Keratinocyte (primary cell): ENCODE measurements around the gene DACT1. TPM values are rescaled to one million over a fixed set of nuclear protein-coding genes. Genes with fewer than 3 reads are reported as not detected.

Source experiments
- DNase-seq: peaks from one replicate; pipeline ENCODE4 v3.0.0-alpha.2; 2011; ENCODE audit warnings: low read depth, missing footprints, low spot score
- FAIRE-seq: peaks from 2 replicates; lab custom pipeline; 2011; peaks lifted over from hg19 to GRCh38; lab: Jason Lieb, UNC
- H2AFZ ChIP-seq: 2 replicates; pipeline ENCODE4 v1.6.0; 2012; ENCODE audit warnings: low read length, control low read depth, inconsistent platforms; ENCODE audit not compliant: control insufficient read depth
- H3K27ac ChIP-seq: 2 replicates; pipeline ENCODE4 v1.5.1; 2011; ENCODE audit warnings: low read length; ENCODE audit not compliant: control insufficient read depth, insufficient read depth
- H3K27me3 ChIP-seq: 3 replicates; pipeline ENCODE4 v1.6.0; 2011; ENCODE audit warnings: low read length; ENCODE audit not compliant: control insufficient read depth, insufficient read depth; ENCODE audit errors: extremely low read depth
- H3K36me3 ChIP-seq, 2 experiments: 2 replicates in 1 of 2; 3 replicates in 1 of 2; pipeline ENCODE4 v1.5.1; 2011; ENCODE audit warnings: low read length in 2 of 2, mild to moderate bottlenecking in 1 of 2; ENCODE audit not compliant: control insufficient read depth in 2 of 2, insufficient read depth in 2 of 2; ENCODE audit errors: extremely low read depth in 1 of 2
- H3K4me1 ChIP-seq: 3 replicates; pipeline ENCODE4 v1.5.1; 2011; ENCODE audit warnings: low read length; ENCODE audit not compliant: control insufficient read depth, insufficient read depth; ENCODE audit errors: extremely low read depth
- H3K4me2 ChIP-seq: 3 replicates; pipeline ENCODE4 v1.6.0; 2011; ENCODE audit warnings: low read depth, low read length; ENCODE audit not compliant: control insufficient read depth, insufficient read depth; ENCODE audit errors: extremely low read depth
- H3K4me3 ChIP-seq, 3 experiments: fragments of 200-600 bp in 1 of 3; sonication (generic) in 1 of 3; 2 replicates in 2 of 3; 3 replicates in 1 of 3; pipeline ENCODE4 v1.5.1; 2011 to 2016; ENCODE audit warnings: low read length in 3 of 3, mild to moderate bottlenecking in 3 of 3, control low read depth in 2 of 3, inconsistent platforms in 1 of 3, low read depth in 1 of 3, mixed read lengths in 1 of 3, mixed run types in 1 of 3, moderate library complexity in 1 of 3; ENCODE audit not compliant: control insufficient read depth in 2 of 3, insufficient read depth in 2 of 3; ENCODE audit errors: extremely low read depth in 1 of 3
- H3K79me2 ChIP-seq: 2 replicates; pipeline ENCODE4 v1.6.0; 2012; ENCODE audit warnings: low read length; ENCODE audit not compliant: control insufficient read depth, insufficient read depth
- H3K9ac ChIP-seq: 3 replicates; pipeline ENCODE4 v1.6.0; 2011; ENCODE audit warnings: low read length; ENCODE audit not compliant: control insufficient read depth, insufficient read depth; ENCODE audit errors: extremely low read depth
- H3K9me1 ChIP-seq: 3 replicates; pipeline ENCODE4 v1.6.0; 2011; ENCODE audit warnings: low read length; ENCODE audit not compliant: control insufficient read depth, insufficient read depth; ENCODE audit errors: extremely low read depth
- H3K9me3 ChIP-seq: 2 replicates; pipeline ENCODE4 v1.5.1; 2012; ENCODE audit warnings: low read depth, low read length; ENCODE audit not compliant: control insufficient read depth
- H4K20me1 ChIP-seq: 3 replicates; pipeline ENCODE4 v1.6.0; 2011; ENCODE audit warnings: low read length; ENCODE audit not compliant: control insufficient read depth, insufficient read depth; ENCODE audit errors: extremely low read depth
- CTCF ChIP-seq, 3 experiments: IDR thresholded peaks in 1 of 3; conservative IDR thresholded peaks in 1 of 3; optimal IDR thresholded peaks in 1 of 3; 2 replicates in 2 of 3; 3 replicates in 1 of 3; pipeline versions ENCODE3 to v1.5.1; 2011; ENCODE audit warnings: low read length in 3 of 3, mild to moderate bottlenecking in 3 of 3, moderate library complexity in 2 of 3, control low read depth in 1 of 3, inconsistent platforms in 1 of 3; ENCODE audit not compliant: insufficient read depth in 2 of 3; ENCODE audit errors: extremely low read depth in 1 of 3
- EZH2 ChIP-seq: IDR thresholded peaks from one replicate; pipeline ENCODE4 v1.6.1; 2012; ENCODE audit warnings: inconsistent platforms, mild to moderate bottlenecking, low read length, moderate library complexity
- dilution Hi-C: fragments of 300-500 bp; cut with MboI; formaldehyde crosslinking; loops from one replicate; pipeline ENCODE4 v1.7.0; 2020; ENCODE audit warnings: low sequenced_read_pairs; ENCODE audit not compliant: extremely low pct_ligation_motif_present
- polyA plus RNA-seq, 5 experiments: library from polyadenylated mRNA; depleted of rRNA in 3 of 5; stranded (reverse) in 3 of 5; stranded (forward) in 1 of 5; unstranded in 1 of 5; fragments of >200 nt; gene quantifications; 1 replicate in 1 of 5; 2 replicates in 3 of 5; 3 replicates in 1 of 5; pipeline versions ENCODE4 v1.2.1 to v1.2.3, GENCODE V29; 2011 to 2012; ENCODE audit warnings: missing spikeins in 2 of 5, low read depth in 1 of 5, low replicate concordance in 1 of 5

The DACT1 gene
- polyA plus RNA-seq, 1 donor (not counting 4 experiments of a cell fraction or from before 2014, with no cell fraction given), result 0.10 TPM

GRCh38 chr14:58680698-58681097 is 42.9 kb downstream of the DACT1 start:
- dilution Hi-C loops, result no loop called here

GRCh38 chr14:58687232-58687795 is 49.6 kb downstream of the DACT1 start:
- Histone ChIP-seq H3K4me2 (no peak overlapping the region), H3K9me3 (no peaks in the 10 kb centered on the region), H3K4me3 (no peak overlapping the region), H3K9me1 (no peaks in the 10 kb centered on the region), H3K79me2 (no peaks in the 10 kb centered on the region), H2AFZ (no peak overlapping the region), H4K20me1 (no peaks in the 10 kb centered on the region), H3K27me3 (no peaks in the 10 kb centered on the region), H3K4me1 (no peaks in the 10 kb centered on the region), H3K27ac (no peak overlapping the region), H3K36me3 (no peaks in the 10 kb centered on the region), H3K9ac (no peak overlapping the region)
- FAIRE-seq (no peak), DNase-seq (no peak)
- dilution Hi-C loops, result no loop called here
- TF ChIP-seq EZH2, result no peak
- TF ChIP-seq CTCF (optimal IDR thresholded peaks at IDR 0.05 in 1 of 3, IDR thresholded peaks at IDR 0.05 in 1 of 3, conservative IDR thresholded peaks at IDR 0.05 in 1 of 3; ENCODE audit: extremely low read depth in 1 of 3, insufficient read depth in 2 of 3, low read length in 3 of 3), result no peak

More at GRCh38 chr14:58680698-58681097, 42.9 kb downstream of the DACT1 start:
- Histone ChIP-seq H3K27me3 (no peaks in the 10 kb centered on the region), H3K4me2 (no peak overlapping the region), H2AFZ (no peak overlapping the region), H3K27ac (no peak overlapping the region), H3K9me1 (no peaks in the 10 kb centered on the region), H3K4me1 (no peaks in the 10 kb centered on the region), H3K79me2 (no peaks in the 10 kb centered on the region), H3K9me3 (no peaks in the 10 kb centered on the region), H3K4me3 (no peak overlapping the region), H3K9ac (no peak overlapping the region), H3K36me3 (no peaks in the 10 kb centered on the region), H4K20me1 (no peaks in the 10 kb centered on the region)
- FAIRE-seq, result no peak
- DNase-seq, result no peak
- TF ChIP-seq EZH2, result no peak
- TF ChIP-seq CTCF (optimal IDR thresholded peaks at IDR 0.05 in 1 of 3, IDR thresholded peaks at IDR 0.05 in 1 of 3, conservative IDR thresholded peaks at IDR 0.05 in 1 of 3; ENCODE audit: extremely low read depth in 1 of 3, insufficient read depth in 2 of 3, low read length in 3 of 3), result no peak
